ENCODE measurements around the gene KCNIP1. TPM values are rescaled to one million over a fixed set of nuclear protein-coding genes. Genes with fewer than 3 reads are reported as not detected.

Gene KCNIP1
- total and polyA plus RNA-seq, 2 of the 13 experiments (the other 11 are each of a cell fraction or from before 2014, with no cell fraction given) = not detected

- no peak for TF ChIP-seq IRX3 (CRISPR knock-in tag; IDR thresholded peaks at IDR 0.05; ENCODE audit: borderline replicate concordance, low read depth)
- TF ChIP-seq, protein P1, sequence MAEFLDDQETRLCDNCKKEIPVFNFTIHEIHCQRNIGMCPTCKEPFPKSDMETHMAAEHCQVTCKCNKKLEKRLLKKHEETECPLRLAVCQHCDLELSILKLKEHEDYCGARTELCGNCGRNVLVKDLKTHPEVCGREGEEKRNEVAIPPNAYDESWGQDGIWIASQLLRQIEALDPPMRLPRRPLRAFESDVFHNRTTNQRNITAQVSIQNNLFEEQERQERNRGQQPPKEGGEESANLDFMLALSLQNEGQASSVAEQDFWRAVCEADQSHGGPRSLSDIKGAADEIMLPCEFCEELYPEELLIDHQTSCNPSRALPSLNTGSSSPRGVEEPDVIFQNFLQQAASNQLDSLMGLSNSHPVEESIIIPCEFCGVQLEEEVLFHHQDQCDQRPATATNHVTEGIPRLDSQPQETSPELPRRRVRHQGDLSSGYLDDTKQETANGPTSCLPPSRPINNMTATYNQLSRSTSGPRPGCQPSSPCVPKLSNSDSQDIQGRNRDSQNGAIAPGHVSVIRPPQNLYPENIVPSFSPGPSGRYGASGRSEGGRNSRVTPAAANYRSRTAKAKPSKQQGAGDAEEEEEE (CRISPR knock-in tag; IDR thresholded peaks at IDR 0.05; ENCODE audit: borderline replicate concordance) = no peak
These were observed 27.1 kb upstream of the KCNIP1 start (continued) for GRCh38 chr5:170476704-170477103.

GRCh38 chr5:170477906-170478305 is 25.9 kb upstream of the KCNIP1 start:
- Histone ChIP-seq H3K27me3 (ENCODE audit: control insufficient read depth in 1 of 2, insufficient read depth in 2 of 2, low read length in 2 of 2) (no peaks in the 10 kb centered on the region), H3K9ac (ENCODE audit: insufficient read depth, low read depth, low read length) (no peak overlapping the region), H3K36me3 (replicated peaks in 1 of 2; ENCODE audit: control insufficient read depth in 1 of 2, insufficient read depth in 2 of 2, low read length in 2 of 2) (no peaks in the 10 kb centered on the region), H3K27ac (ENCODE audit: extremely low read length, insufficient read depth, low read length) (no peak overlapping the region), H4K20me1 (ENCODE audit: insufficient read depth, low read length) (no peaks in the 10 kb centered on the region), H3K4me2 (ENCODE audit: low read depth, low read length) (no peak overlapping the region), H3K4me1 (ENCODE audit: insufficient read depth, low read length) (no peaks in the 10 kb centered on the region), H3K9me3 (ENCODE audit: low read length) (no peaks in the 10 kb centered on the region), H3K79me2 (ENCODE audit: insufficient read depth, low read length) (no peaks in the 10 kb centered on the region), H2AFZ (ENCODE audit: low read length) (no peak overlapping the region), H3K4me3 (replicated peaks in 1 of 3; ENCODE audit: insufficient read depth in 1 of 3, low read depth in 2 of 3, low read length in 3 of 3) (no peak overlapping the region)
- POLR2A ChIA-PET = no interaction called here
- intact Hi-C loops (cut with micrococcal nuclease; ENCODE audit: unreplicated experiment) = no loop called here
- CTCF ChIA-PET (ENCODE audit: low intra/inter-chr PET ratio, low total read pairs) = no interaction called here
- FAIRE-seq (no peak), DNase-seq (ENCODE audit: low spot score) (no peak), ATAC-seq (no peak)
- in situ Hi-C loops (cut with HindIII; ENCODE audit: extremely low pct_ligation_motif_present, low pct_unique_long_range_greater_than_20kb) = no loop called here
- TF ChIP-seq CENPBD1 (CRISPR knock-in tag; IDR thresholded peaks at IDR 0.05; ENCODE audit: borderline replicate concordance, low read depth) (no peak), ZNF318 (CRISPR knock-in tag; IDR thresholded peaks at IDR 0.05) (no peak)
- WGBS (ENCODE audit: low lambda C conversion rate) = 5% methylated on average over 1 of the region's 1 CpG
- BruUV-seq (replicated peaks) = no TSS peak

Measured in HepG2 (cell line).